SK-N-SH (cell line): ENCODE results near the gene ARHGEF17. TPM values are rescaled to one million over a fixed set of nuclear protein-coding genes. Genes with fewer than 3 reads are reported as not detected.
A peak's percentile ranks its signal among the peaks of the same experiment; 100 is the strongest.

Source experiments
- CTCF ChIA-PET: fragments of 300-600, 350-600 bp; formaldehyde crosslinking; extraction: SDS; loops from one replicate; lab custom pipeline; 2021; lab: Yijun Ruan, JAX
- POLR2A ChIA-PET: fragments of 350-600 bp; sonication (Branson Sonifier 250); formaldehyde crosslinking; extraction: SDS; loops from one replicate; lab custom pipeline; 2020; ENCODE audit warnings: antibody characterized with exemption, inconsistent platforms; lab: Yijun Ruan, JAX
- DNase-seq: peaks from one replicate; pipeline ENCODE4 v3.0.0; 2012
- H2AFZ ChIP-seq: fragments of 200-600 bp; sonication (generic); 2 replicates; pipeline ENCODE4 v1.8.1; 2016; ENCODE audit warnings: antibody characterized with exemption, mild to moderate bottlenecking, low read depth
- H3F3A ChIP-seq: fragments of 200-600 bp; sonication (generic); replicated peaks from 2 replicates; pipeline ENCODE3; 2016; ENCODE audit warnings: antibody characterized with exemption, mild to moderate bottlenecking; ENCODE audit not compliant: insufficient read depth
- H3K27ac ChIP-seq, 2 experiments: fragments of 200-500 bp in 1 of 2; fragments of 200-600 bp in 1 of 2; sonication (Bioruptor generic) in 1 of 2; sonication (generic), shearing (Covaris generic) in 1 of 2; 2 replicates each; pipeline versions ENCODE4 v1.5.1 to v1.6.1; 2014 to 2016; ENCODE audit warnings: low read depth in 2 of 2, inconsistent platforms in 1 of 2, low read length in 1 of 2, mild to moderate bottlenecking in 1 of 2, mixed read lengths in 1 of 2
- H3K27me3 ChIP-seq: fragments of 200-600 bp; sonication (generic), shearing (Covaris generic); 2 replicates; pipeline ENCODE4 v1.6.1; 2016; ENCODE audit warnings: mixed run types; ENCODE audit not compliant: insufficient read depth
- H3K36me3 ChIP-seq, 2 experiments: fragments of 200-500 bp in 1 of 2; fragments of 200-600 bp in 1 of 2; sonication (Bioruptor generic) in 1 of 2; sonication (generic) in 1 of 2; replicated peaks in 1 of 2; 2 replicates each; pipeline versions ENCODE3 to v1.5.1; 2014 to 2016; ENCODE audit warnings: low read length in 1 of 2, mild to moderate bottlenecking in 1 of 2; ENCODE audit not compliant: insufficient read depth in 2 of 2, control insufficient read depth in 1 of 2
- H3K4me1 ChIP-seq, 2 experiments: fragments of 200-500 bp in 1 of 2; fragments of 200-600 bp in 1 of 2; sonication (Bioruptor generic) in 1 of 2; sonication (generic), shearing (Covaris generic) in 1 of 2; 2 replicates each; pipeline versions ENCODE4 v1.5.1 to v1.6.1; 2014 to 2016; ENCODE audit warnings: low read depth in 1 of 2, low read length in 1 of 2, mixed run types in 1 of 2; ENCODE audit not compliant: insufficient read depth in 2 of 2, control insufficient read depth in 1 of 2
- H3K4me2 ChIP-seq: fragments of 200-600 bp; sonication (generic), shearing (Covaris generic); 2 replicates; pipeline ENCODE4 v1.6.1; 2017; ENCODE audit warnings: mixed run types
- H3K4me3 ChIP-seq, 2 experiments: fragments of 200-500 bp in 1 of 2; fragments of 200-600 bp in 1 of 2; sonication (Bioruptor generic) in 1 of 2; sonication (generic), shearing (Covaris generic) in 1 of 2; 2 replicates each; pipeline versions ENCODE4 v1.5.1 to v1.8.1; 2014 to 2016; ENCODE audit warnings: low read depth in 2 of 2, inconsistent platforms in 1 of 2, low read length in 1 of 2, mild to moderate bottlenecking in 1 of 2, mixed read lengths in 1 of 2, moderate library complexity in 1 of 2
- H3K79me2 ChIP-seq: fragments of 200-600 bp; sonication (generic); 2 replicates; pipeline ENCODE4 v1.8.1; 2017; ENCODE audit warnings: mild to moderate bottlenecking; ENCODE audit not compliant: insufficient read depth
- H3K9ac ChIP-seq: fragments of 200-600 bp; sonication (generic); 2 replicates; pipeline ENCODE4 v1.6.1; 2017; ENCODE audit warnings: mixed run types
- H3K9me2 ChIP-seq: fragments of 200-600 bp; sonication (generic); 2 replicates; pipeline ENCODE4 v1.6.1; 2017; ENCODE audit warnings: mixed run types
- H3K9me3 ChIP-seq: fragments of 200-600 bp; sonication (generic); 2 replicates; pipeline ENCODE4 v1.6.1; 2017; ENCODE audit warnings: mixed run types, mild to moderate bottlenecking, moderate library complexity
- H4K20me1 ChIP-seq: fragments of 200-600 bp; sonication (generic); 2 replicates; pipeline ENCODE4 v1.6.1; 2017; ENCODE audit warnings: mild to moderate bottlenecking, mixed run types; ENCODE audit not compliant: insufficient read depth
- CHD2 ChIP-seq: fragments of 150-350 bp; IDR thresholded peaks from 2 replicates; pipeline ENCODE4 v1.6.1; 2018; ENCODE audit warnings: low read length; ENCODE audit not compliant: partially characterized antibody
- EP300 ChIP-seq, 2 experiments: IDR thresholded peaks; 2 replicates each; pipeline versions ENCODE4 v1.4.0 to v1.6.1; 2012; ENCODE audit warnings: borderline replicate concordance in 1 of 2, low read depth in 1 of 2, low read length in 1 of 2
- EZH2phosphoT487 ChIP-seq: fragments of 200-600 bp; sonication (generic); IDR thresholded peaks from 2 replicates; pipeline ENCODE4 v1.6.1; 2017; ENCODE audit warnings: low read depth, mixed run types, mild to moderate bottlenecking, antibody characterized with exemption, moderate library complexity, borderline replicate concordance
- FOXJ3 ChIP-seq: sonication (generic); formaldehyde crosslinking; IDR thresholded peaks from 2 replicates; pipeline ENCODE4 v1.5.1; 2020; ENCODE audit warnings: mild to moderate bottlenecking, missing genetic modification reagents
- FOXM1 ChIP-seq: IDR thresholded peaks from 2 replicates; pipeline ENCODE4 v1.4.0; 2012; ENCODE audit warnings: low read depth, mild to moderate bottlenecking
- JUND ChIP-seq: IDR thresholded peaks from 2 replicates; pipeline ENCODE4 v1.4.0; 2012
- MAX ChIP-seq: IDR thresholded peaks from 2 replicates; pipeline ENCODE4 v1.4.0; 2012; ENCODE audit warnings: low read depth
- NFIC ChIP-seq: IDR thresholded peaks from 2 replicates; pipeline ENCODE4 v1.4.0; 2012; ENCODE audit warnings: borderline replicate concordance
- RAD21 ChIP-seq: IDR thresholded peaks from 2 replicates; pipeline ENCODE4 v1.6.1; 2012; ENCODE audit warnings: mild to moderate bottlenecking, low read length
- RCOR1 ChIP-seq: fragments of 150-350 bp; IDR thresholded peaks from 2 replicates; pipeline ENCODE4 v1.6.1; 2017; ENCODE audit warnings: antibody characterized with exemption, low read length
- RXRA ChIP-seq: IDR thresholded peaks from 2 replicates; pipeline ENCODE4 v1.4.0; 2012; ENCODE audit warnings: low read depth, mild to moderate bottlenecking, borderline replicate concordance
- TCF12 ChIP-seq: IDR thresholded peaks from 2 replicates; pipeline ENCODE4 v1.4.0; 2012
- TEAD4 ChIP-seq: IDR thresholded peaks from 2 replicates; pipeline ENCODE4 v1.4.0; 2012; ENCODE audit warnings: mild to moderate bottlenecking, borderline replicate concordance; ENCODE audit not compliant: insufficient read depth
- WGBS: methylation state at CpG from one replicate; pipeline ENCODE4 v1.1.6; 2017; ENCODE audit warnings: low lambda C conversion rate; 5-methylcytosine and 5-hydroxymethylcytosine counted together
- polyA plus RNA-seq, 3 experiments: library from polyadenylated mRNA; depleted of rRNA; stranded (reverse); fragments of >200 nt; gene quantifications; 2 replicates each; pipeline ENCODE4 v1.2.3, GENCODE V29; 2012

The ARHGEF17 gene
- polyA plus RNA-seq, 1 of the 3 experiments (the other 2 are of a cell fraction) = 45.9 TPM

DNA sequence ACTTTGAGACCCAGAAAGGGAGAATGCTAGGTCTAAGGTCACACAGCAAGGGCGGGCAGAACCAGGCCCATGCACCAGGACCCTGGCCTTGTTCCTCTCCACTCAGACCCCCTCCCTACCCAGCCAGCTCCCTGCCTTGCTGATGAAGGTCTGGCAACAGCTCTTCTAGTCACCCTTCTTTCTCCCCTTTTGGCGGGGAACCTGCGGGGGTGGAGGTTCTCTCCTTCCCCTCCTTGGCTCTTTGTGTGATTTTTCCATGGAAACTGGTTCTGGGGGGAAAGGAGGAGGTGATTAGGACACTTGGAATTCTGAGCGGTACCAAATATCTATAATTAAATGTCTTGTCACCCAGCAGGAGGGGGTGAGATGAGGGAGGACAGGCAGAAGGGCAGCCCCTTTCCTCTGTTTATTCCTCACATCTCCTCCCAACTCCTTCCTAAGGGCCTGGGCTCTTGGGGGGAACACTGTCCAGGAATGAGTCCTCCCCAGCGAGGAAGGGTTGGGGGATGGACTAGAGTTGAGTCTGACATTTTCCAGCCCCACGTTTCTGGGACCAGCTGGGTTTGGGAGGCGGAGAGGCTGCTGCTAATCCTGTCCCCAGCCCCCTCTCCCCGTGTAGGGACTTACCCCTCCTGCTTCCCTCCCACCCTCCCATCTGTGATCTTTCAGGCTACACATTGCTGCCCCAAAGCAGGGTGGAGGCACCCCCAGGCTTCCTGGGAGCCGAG lies 7.4 kb downstream of the ARHGEF17 start (continued):
- TF ChIP-seq FOXJ3 (no peak), FOXM1 (no peak)

DNA sequence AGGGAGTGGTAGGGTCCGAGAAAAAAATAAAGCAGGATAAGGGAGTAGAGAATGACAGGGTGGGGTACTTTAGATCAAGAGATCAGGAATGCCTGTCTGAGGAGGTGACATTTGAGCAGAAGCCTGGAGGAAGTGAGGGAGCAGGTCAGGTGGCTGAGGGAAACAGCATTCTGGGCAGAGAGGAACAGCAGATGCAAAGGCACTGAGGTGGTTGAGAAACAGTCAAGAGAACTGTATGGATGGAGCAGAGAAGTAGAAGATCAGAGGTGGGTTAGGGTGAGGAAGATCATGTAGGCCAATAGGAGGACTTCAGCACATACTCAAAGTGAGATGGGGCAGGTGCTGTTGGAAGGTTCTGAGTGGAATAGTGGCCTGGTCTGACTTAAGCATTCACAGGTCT lies 8.3 kb downstream of the ARHGEF17 start:
- TF ChIP-seq RCOR1 (no peak), JUND (no peak), TEAD4 (no peak), RAD21 (no peak), EZH2phosphoT487 (no peak), RXRA (no peak)
- Histone ChIP-seq H3K79me2 (peaks cover 100% of the 10 kb centered on the region), H2AFZ (no peak overlapping the region), H3K36me3 (peaks cover 4 to 7% of the 10 kb centered on the region in 2 experiments), H3K4me2 (peak overlapping the region; percentile 99; the same call in 1 of the 2 replicates), H3K4me3 (no peak overlapping the region), H3K27ac (peak overlapping the region in 1 of 2 experiments; percentile 98; a peak in 2 of 4 replicates), H3K9me3 (no peaks in the 10 kb centered on the region), H3K4me1 (peaks cover 75 to 80% of the 10 kb centered on the region in 2 experiments), H3K9ac (no peak overlapping the region), H3K9me2 (no peaks in the 10 kb centered on the region), H3K27me3 (no peaks in the 10 kb centered on the region), H3F3A (peaks cover 14% of the 10 kb centered on the region), H4K20me1 (peaks cover 77% of the 10 kb centered on the region)
- no peak for DNase-seq
- CTCF ChIA-PET = interaction anchor here (2.2 to 17.6 kb wide), 3 partner anchors 7 to 27 kb away, joined by 7 to 395 read pairs (median 223); partner anchors contain the start of gene ARHGEF17
- 92% methylated on average over 1 of the region's 1 CpG for WGBS
- POLR2A ChIA-PET = no interaction called here

GRCh38 chr11:73317373-73317772 lies 9.3 kb downstream of the ARHGEF17 start:
- POLR2A ChIA-PET = interaction anchor here (1.8 kb wide), 1 partner anchor 10 kb away, joined by 4 read pairs; no protein-coding TSS in a partner anchor
- Histone ChIP-seq H3K9me3 (no peaks in the 10 kb centered on the region), H3F3A (peaks cover 23% of the 10 kb centered on the region), H3K9me2 (no peaks in the 10 kb centered on the region), H3K4me1 (peaks cover 75 to 80% of the 10 kb centered on the region in 2 experiments), H3K27ac (peak overlapping the region; percentile 64 to 98; a peak in 3 of 4 replicates), H3K4me2 (peak overlapping the region; percentile 99; the same call in 1 of the 2 replicates), H3K36me3 (peaks cover 4 to 7% of the 10 kb centered on the region in 2 experiments), H3K4me3 (no peak overlapping the region), H3K9ac (no peak overlapping the region), H3K79me2 (peaks cover 98% of the 10 kb centered on the region), H3K27me3 (no peaks in the 10 kb centered on the region), H4K20me1 (peaks cover 67% of the 10 kb centered on the region), H2AFZ (no peak overlapping the region)
- TF ChIP-seq NFIC (peak; percentile 69; the same call in 1 of the 2 replicates), FOXM1 (no peak), MAX (no peak), TCF12 (peak; percentile 13; the same call in 1 of the 2 replicates), EP300 (IDR thresholded peaks at IDR 0.05; ENCODE audit: borderline replicate concordance in 1 of 2, low read depth in 1 of 2, low read length in 1 of 2) (0 out of 4 replicates have a peak, but pooled peaks of 1 of the 2 experiments have one; percentile 15), TEAD4 (no peak), CHD2 (peak; percentile 37)
- CTCF ChIA-PET = interaction anchor here (1.3 to 17.6 kb wide), 4 partner anchors 8 to 28 kb away, joined by 5 to 395 read pairs (median 115); partner anchors contain the start of gene ARHGEF17
- DNase-seq = no peak
- WGBS = 73% methylated on average over 2 of the region's 4 CpGs
